PFSK-1 (cell line): ENCODE data around the gene OR9A4.

ENCODE experiments used
- POLR2AphosphoS5 ChIP-seq: IDR thresholded peaks from 2 replicates; pipeline ENCODE4 v1.6.1; 2012; ENCODE audit warnings: low read depth, mild to moderate bottlenecking, control low read depth, low read length, moderate library complexity
- SIN3A ChIP-seq: IDR thresholded peaks from 2 replicates; pipeline ENCODE4 v1.6.1; 2012; ENCODE audit warnings: mild to moderate bottlenecking, low read length, moderate library complexity, borderline replicate concordance; ENCODE audit not compliant: insufficient read depth
- TAF1 ChIP-seq: IDR thresholded peaks from 2 replicates; pipeline ENCODE4 v1.6.1; 2012; ENCODE audit warnings: low read length, control low read depth, borderline replicate concordance; ENCODE audit not compliant: insufficient read depth
- TF ChIP-seq, protein P1 (sequence below), 2 experiments: IDR thresholded peaks; 2 replicates each; pipeline versions ENCODE4 v1.6.1 to v1.8.0; 2011 to 2012; ENCODE audit warnings: low read depth in 2 of 2, low read length in 2 of 2, control low read depth in 1 of 2, inconsistent platforms in 1 of 2, mild to moderate bottlenecking in 1 of 2, moderate library complexity in 1 of 2; ENCODE audit not compliant: insufficient read depth in 1 of 2

- no peak for TF ChIP-seq TAF1
- no peak for TF ChIP-seq POLR2AphosphoS5
- TF ChIP-seq SIN3A: no peak
- TF ChIP-seq, protein P1, sequence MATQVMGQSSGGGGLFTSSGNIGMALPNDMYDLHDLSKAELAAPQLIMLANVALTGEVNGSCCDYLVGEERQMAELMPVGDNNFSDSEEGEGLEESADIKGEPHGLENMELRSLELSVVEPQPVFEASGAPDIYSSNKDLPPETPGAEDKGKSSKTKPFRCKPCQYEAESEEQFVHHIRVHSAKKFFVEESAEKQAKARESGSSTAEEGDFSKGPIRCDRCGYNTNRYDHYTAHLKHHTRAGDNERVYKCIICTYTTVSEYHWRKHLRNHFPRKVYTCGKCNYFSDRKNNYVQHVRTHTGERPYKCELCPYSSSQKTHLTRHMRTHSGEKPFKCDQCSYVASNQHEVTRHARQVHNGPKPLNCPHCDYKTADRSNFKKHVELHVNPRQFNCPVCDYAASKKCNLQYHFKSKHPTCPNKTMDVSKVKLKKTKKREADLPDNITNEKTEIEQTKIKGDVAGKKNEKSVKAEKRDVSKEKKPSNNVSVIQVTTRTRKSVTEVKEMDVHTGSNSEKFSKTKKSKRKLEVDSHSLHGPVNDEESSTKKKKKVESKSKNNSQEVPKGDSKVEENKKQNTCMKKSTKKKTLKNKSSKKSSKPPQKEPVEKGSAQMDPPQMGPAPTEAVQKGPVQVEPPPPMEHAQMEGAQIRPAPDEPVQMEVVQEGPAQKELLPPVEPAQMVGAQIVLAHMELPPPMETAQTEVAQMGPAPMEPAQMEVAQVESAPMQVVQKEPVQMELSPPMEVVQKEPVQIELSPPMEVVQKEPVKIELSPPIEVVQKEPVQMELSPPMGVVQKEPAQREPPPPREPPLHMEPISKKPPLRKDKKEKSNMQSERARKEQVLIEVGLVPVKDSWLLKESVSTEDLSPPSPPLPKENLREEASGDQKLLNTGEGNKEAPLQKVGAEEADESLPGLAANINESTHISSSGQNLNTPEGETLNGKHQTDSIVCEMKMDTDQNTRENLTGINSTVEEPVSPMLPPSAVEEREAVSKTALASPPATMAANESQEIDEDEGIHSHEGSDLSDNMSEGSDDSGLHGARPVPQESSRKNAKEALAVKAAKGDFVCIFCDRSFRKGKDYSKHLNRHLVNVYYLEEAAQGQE (IDR thresholded peaks at IDR 0.05; ENCODE audit: insufficient read depth in 1 of 2, low read depth in 2 of 2, low read length in 2 of 2): no peak
Observed at GRCh38 chr7:141949911-141950310, 33.7 kb downstream of the OR9A4 start.
